Measurements from ENCODE around the gene CXCR1. TPM values are rescaled to one million over a fixed set of nuclear protein-coding genes. Genes with fewer than 3 reads are reported as not detected.

CXCR1 gene
- under 1 TPM in 3 of 5 donors, not detected in 2; 0.37 to 0.87 (median 0.45) TPM for total RNA-seq
- under 1 TPM; 0.03 to 0.62 (median 0.61) TPM for polyA plus RNA-seq
- long read RNA-seq, donor 1: 0 reads
- long read RNA-seq, donor 2: 0 reads
- long read RNA-seq, donor 3: 0 reads
- long read RNA-seq, donor 4: 0 reads
- long read RNA-seq, donor 5: 0 reads
- long read RNA-seq, donor 6: 0 reads
- long read RNA-seq, donor 7: 0 reads
- long read RNA-seq, donor 8: 0 reads
- long read RNA-seq, donor 9: 0 reads
- long read RNA-seq, donor 10: 0 reads

DNA sequence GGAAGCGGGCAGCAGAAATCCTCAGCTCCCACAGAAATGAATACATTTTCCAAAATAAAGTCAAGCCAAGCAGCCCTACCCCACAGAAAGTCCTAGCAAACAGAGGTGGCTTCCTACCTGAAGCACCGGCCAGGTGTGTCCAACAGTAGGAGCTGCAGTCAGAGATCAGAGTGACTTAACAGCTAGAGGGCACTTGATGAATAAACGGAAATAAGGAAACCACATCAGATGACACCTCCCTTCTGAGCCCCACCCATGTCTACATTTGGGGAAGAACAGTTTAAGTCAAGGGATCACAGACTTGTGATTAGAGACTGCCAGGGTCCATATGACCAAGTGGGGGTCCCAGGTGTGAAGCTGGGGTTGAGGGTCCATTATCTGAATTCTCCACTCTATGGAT is at the start of gene CXCR1:
Gene CXCR1, minus strand, starts transcription at position 172 of the 400 bp plus-strand sequence. CDS start 1,751 bp downstream, outside the sequence.
- Histone ChIP-seq H3K4me3 (peak within 1 kb of the TSS in 1 of 4 donors; percentile 27), H3K4me1 (peaks cover 0 to 8% (median 0%) of the 10 kb centered on the region in 4 donors), H3K9me3 (no peaks in the 10 kb centered on the region), H3K27ac (no peak within 1 kb of the TSS), H3K36me3 (no peaks in the 10 kb centered on the region), H3K27me3 (peaks cover 0 to 22% (median 0%) of the 10 kb centered on the region in 3 donors)
- TF ChIP-seq POLR2AphosphoS5 (IDR thresholded peaks at IDR 0.05) (no peak), EP300 (IDR thresholded peaks at IDR 0.05) (no peak), CTCF (IDR thresholded peaks at IDR 0.05) (no peak), POLR2A (IDR thresholded peaks at IDR 0.05) (no peak)
- intact Hi-C loops (cut with DNase I; ENCODE audit: low total_unique reads): no loop called here
- DNase-seq: peak in 1 of 2 donors; percentile 26
- WGBS, 5 donors: 39 to 62% (median 51%) methylated on average over 3 of the region's 3 CpGs

- Histone ChIP-seq H3K4me3 (peak overlapping the region; percentile 71 to 96 (median 94)), H3K27ac (peak overlapping the region; percentile 93 to 99 (median 98)), H3K4me1 (peaks cover 29 to 43% (median 40%) of the 10 kb centered on the region in 4 donors), H3K36me3 (peaks cover 0 to 6% (median 3%) of the 10 kb centered on the region in 4 donors), H3K27me3 (no peaks in the 10 kb centered on the region), H3K9me3 (no peaks in the 10 kb centered on the region)
- intact Hi-C loops (cut with DNase I; ENCODE audit: low total_unique reads): no loop called here
- TF ChIP-seq CTCF (IDR thresholded peaks at IDR 0.05): no peak
- no peak for TF ChIP-seq POLR2A (IDR thresholded peaks at IDR 0.05)
- TF ChIP-seq EP300 (IDR thresholded peaks at IDR 0.05): no peak
- no peak for TF ChIP-seq POLR2AphosphoS5 (IDR thresholded peaks at IDR 0.05)
- no peak for DNase-seq
- WGBS, 5 donors: 33 to 64% (median 45%) methylated on average over 9 of the region's 9 CpGs
Measured at GRCh38 chr2:218216336-218216673, 49.5 kb upstream of the CXCR1 start.

DNA sequence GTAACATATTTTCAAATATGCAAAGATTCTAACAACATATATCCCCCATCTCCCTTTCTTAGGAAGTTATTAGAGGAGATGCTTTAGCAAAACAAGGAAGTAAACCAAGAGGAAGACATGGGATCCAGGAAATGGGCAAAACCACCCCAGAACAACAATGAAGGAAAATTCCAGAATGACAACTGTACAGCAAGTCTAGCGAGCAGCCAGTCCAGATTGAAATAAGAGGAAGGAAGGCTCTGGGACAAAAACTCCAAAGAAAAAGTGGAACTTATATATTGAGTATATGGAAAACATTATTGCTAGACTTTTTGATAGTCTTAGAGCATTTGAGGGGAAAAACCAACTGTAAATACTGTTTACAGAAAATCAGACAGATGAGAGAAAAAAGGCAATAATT is 47.4 kb upstream of the CXCR1 start:
- no peak overlapping the region for H3K4me3 ChIP-seq
- TF ChIP-seq POLR2AphosphoS5 (IDR thresholded peaks at IDR 0.05) (no peak), EP300 (IDR thresholded peaks at IDR 0.05) (no peak), POLR2A (IDR thresholded peaks at IDR 0.05) (no peak), CTCF (IDR thresholded peaks at IDR 0.05) (no peak)
- DNase-seq: no peak
- intact Hi-C loops (cut with DNase I; ENCODE audit: low total_unique reads): no loop called here
- WGBS, 5 donors: 78 to 96% (median 87%) methylated on average over 1 of the region's 1 CpG
- no peaks in the 10 kb centered on the region for H3K27me3 ChIP-seq
- H3K36me3 ChIP-seq: no peaks in the 10 kb centered on the region
- H3K9me3 ChIP-seq: no peaks in the 10 kb centered on the region
- H3K27ac ChIP-seq: no peak overlapping the region
- H3K4me1 ChIP-seq: peaks cover 9 to 22% (median 18%) of the 10 kb centered on the region in 4 donors

- no peaks in the 10 kb centered on the region for H3K4me1 ChIP-seq
- no peak for DNase-seq
- H3K4me3 ChIP-seq: no peak overlapping the region
- intact Hi-C loops (cut with DNase I; ENCODE audit: low total_unique reads): no loop called here
- TF ChIP-seq CTCF (IDR thresholded peaks at IDR 0.05): no peak
- TF ChIP-seq POLR2A (IDR thresholded peaks at IDR 0.05): no peak
- no peak for TF ChIP-seq EP300 (IDR thresholded peaks at IDR 0.05)
- no peak for TF ChIP-seq POLR2AphosphoS5 (IDR thresholded peaks at IDR 0.05)
- WGBS, 5 donors: 95 to 98% (median 96%) methylated on average over 3 of the region's 3 CpGs
- H3K9me3 ChIP-seq: no peaks in the 10 kb centered on the region
- H3K27ac ChIP-seq: no peak overlapping the region
- H3K27me3 ChIP-seq: no peaks in the 10 kb centered on the region
- no peaks in the 10 kb centered on the region for H3K36me3 ChIP-seq
Measured at GRCh38 chr2:218209078-218209477, 42.3 kb upstream of the CXCR1 start.
